HT-29 (cell line): ENCODE measurements around the gene DYNLT2. TPM values are rescaled to one million over a fixed set of nuclear protein-coding genes. Genes with fewer than 3 reads are reported as not detected.
A peak's percentile ranks its signal among the peaks of the same experiment; 100 is the strongest.
"Not testable (repeated sequence)": the region's sequence is repeated elsewhere in the genome, so short reads cannot be mapped to it uniquely, and the experiment has no call there.

Experiments used
- DNase-seq: peaks from one replicate; pipeline ENCODE4 v3.0.0-alpha.2; 2015; ENCODE audit warnings: low spot score
- total RNA-seq: library from RNA; depleted of rRNA; stranded (reverse); fragments of >200 nt; shearing (Covaris generic); gene quantifications from 2 replicates; pipeline ENCODE4 v1.2.3, GENCODE V29; 2014

The DYNLT2 gene
- total RNA-seq, 1 experiment from 2014 or later: 1.7 TPM

DNA sequence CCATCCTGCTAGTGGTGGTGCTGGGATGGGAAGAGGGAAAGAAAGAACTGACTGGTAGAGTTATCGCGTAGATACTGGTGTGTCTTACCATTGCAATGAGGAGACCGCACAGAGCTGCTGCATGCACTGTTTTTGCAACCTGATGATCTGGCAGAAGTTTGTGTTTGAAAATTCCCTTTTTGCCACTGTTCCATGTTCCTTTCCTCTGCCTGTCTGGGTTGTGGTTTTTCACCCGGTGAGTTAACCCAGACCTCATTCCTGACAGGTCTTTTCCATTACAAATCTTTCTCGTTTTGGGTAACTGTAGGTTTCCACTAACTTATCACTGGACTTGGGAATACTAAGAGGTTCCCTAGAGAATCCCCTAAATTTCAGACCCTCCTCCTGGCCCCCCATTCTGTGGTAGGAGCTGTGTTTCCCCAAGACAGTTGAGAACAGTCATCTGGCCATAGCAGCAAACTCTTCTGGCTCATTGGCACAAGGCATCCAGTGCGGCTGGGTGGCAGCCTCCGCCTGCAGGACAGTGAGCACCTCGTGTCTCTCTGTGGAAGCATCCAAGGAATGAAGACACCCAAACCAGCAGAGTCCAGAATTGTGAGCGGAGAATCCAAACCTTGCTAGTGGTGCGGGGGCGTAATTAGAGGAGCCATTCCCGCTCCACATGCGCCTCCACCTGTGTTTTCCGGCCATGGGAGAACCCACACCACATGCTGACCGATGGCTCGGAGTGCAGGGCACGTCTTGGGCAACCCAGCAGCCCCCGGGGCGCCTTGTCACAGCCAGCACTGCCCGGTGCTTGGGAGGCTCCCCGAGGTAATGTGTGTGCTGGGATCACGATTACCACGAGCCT lies 32.8 kb upstream of the DYNLT2 start:
- no peak for DNase-seq

DNA sequence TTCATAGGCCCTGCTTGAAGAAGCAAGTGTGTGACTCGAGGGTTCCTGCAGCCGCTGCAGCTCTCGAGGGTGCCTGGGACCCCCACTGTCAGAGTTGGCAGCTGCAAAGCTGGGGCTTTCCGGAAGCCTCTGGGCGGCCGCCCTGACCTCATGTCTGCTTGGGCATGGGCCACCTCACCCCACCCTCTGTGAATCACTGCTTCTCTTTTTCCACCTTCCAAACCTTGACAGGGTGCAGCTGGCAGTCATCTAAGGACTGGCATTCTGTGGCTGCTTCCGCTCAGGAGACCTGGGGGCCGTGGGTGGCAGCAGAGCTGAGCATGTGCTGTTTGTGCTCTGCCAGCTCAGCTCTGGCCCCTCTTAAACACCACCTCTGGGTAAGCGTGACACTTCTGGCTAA lies 32.0 kb upstream of the DYNLT2 start:
- DNase-seq: no peak

DNA sequence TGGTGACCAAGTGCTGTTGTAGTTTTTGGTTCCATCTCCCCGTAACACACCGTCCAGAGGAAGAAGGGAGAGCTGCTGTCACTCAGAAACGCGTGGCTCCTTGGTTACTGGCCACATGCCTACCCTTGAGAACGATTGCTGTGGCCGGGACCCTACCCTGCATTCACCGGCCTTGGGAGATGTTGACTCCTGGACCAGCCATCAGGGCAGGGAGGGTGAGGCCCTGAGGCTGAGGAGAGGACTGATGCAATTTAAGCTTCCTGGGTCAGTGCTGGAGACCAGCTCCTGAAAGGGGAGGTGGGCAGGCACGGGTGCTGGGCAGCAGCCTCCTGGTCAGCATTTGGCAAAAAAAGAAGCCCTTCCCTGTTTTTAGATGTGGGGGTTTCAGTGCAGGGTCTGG lies 31.6 kb upstream of the DYNLT2 start:
- DNase-seq: no peak

DNA sequence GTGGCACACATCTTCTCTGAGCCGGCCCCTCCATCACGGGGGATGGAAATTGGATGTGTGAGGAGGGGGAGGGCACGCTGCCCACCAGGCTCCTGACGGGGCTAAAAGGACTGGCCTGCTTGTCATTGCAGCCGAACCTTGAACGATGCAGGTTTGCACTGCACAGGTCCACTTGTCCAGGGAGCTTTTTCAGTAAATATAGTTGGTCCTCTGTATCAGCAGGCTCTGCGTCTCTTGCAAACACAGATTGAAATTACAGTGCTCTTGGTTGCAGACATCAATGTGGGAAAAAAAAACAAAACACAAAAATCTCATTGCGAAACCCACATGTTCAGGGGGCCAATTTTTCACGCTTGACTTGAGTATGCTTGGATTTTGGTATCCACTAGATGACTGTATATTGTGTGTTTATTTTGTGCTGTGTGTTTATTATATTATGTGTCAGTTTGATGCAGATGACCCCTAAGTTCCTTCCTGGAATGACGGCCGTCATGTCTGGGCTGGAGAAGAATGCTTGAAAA lies 29.3 kb upstream of the DYNLT2 start:
- DNase-seq: no peak

DNA sequence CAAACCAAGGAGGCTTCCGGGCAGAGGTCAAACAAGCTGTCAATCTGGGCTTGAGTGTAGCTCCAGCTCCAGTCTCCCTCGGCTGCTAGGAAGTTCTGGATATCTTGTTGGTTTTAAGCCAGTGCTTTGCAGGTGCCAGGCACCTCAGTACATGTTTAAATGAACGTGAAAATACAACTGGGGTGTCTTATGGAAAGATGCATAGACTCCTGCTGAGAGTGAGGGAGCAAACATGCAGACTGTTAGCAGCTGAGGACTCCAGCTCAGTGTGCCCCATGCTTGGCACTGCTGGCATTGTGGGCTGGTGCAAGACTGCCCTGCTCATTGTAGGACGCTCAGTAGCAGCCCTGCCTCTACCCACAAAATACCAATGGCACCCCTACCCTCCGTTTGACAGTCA lies 28.5 kb upstream of the DYNLT2 start:
- no peak for DNase-seq

DNA sequence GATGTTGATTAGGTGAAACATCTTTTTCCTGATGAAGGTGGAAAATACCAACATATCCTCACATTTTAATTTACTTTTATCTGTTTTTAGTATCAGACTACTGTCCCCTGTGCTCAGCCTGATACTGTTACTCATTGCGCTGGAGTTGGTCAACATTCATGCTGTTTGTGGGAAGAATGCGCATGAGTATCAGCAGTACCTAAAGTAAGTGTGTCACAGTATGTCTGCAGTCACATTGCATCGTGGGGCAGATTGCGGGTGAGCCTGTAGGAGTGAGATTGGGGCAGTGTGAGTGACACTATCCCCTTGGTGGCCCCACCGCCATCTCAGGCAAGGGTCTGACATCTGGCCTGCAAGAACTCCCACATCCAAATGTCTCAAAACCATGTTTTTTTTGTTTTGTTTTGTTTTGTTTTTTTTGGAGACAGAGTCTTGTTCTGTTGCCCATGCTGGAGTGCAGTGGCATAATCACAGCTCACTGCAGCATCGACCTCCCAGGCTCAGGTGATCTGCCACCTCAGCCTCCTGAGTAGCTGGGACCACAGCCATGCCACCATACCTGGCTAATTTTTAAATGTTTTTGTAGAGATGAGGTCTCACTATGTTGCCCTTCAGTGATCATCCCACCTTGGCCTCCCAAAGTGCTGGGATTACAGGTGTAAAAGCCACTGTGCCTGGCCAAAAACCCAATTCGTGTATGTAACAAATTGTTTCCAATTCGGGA lies 27.9 kb upstream of the DYNLT2 start:
- DNase-seq: no peak

DNA sequence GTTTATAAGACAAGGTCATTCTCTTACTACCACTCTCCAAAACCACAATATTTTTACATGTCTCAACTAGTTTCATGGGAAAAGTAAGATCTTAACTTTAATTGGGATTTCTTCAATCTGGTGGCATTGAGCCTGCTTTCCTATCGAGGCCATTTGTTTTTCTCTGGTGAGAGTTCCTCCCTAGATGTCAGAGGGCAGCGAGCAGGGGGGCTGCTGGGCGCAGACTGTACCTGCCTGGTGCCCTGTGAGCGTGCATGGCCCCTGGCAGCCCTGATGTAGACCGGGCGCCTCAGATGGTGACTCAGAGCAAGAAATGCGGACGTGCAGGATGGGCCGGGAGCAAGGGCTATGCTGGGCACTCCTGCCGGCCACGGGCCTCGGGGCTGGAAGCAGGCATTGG lies 27.3 kb upstream of the DYNLT2 start:
- no peak for DNase-seq

DNA sequence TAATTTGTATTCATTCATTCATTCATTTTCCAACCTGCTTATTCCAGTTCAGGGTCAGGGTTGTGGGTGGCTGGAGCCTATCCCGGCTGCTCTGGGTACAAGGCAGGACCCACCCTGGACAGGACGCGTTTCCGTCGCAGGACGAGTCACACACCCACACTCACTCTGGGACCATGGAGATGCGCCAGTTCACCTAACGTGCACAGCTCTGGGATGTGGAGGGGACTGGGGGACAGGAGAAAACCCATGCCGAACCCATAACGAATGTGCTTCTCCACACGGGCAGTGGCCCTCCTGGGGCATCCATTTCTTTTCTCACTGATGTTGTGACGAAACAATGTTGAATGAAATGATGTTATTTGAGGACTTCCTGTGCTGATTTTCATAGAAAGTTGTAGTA lies 26.5 kb upstream of the DYNLT2 start:
- no peak for DNase-seq

DNA sequence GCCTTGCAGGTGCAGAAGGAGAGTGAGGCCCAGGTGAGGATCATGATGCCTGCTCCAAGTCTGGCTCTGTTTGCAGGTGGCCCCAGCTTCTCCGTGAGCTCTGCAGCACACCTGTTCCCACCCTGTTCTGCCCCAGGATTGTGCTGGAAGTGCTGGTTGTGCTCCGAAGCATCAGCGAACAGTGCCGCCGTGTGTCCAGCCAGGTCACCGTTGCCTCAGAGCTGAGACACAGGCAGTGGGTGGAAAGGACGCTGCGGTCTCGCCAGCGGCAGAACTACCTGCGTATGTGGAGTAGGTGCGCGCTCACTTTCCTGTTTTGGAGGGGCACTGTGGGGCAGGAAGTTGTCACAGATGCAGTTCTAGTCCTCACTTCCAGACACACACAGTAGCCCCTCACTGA lies 25.0 kb upstream of the DYNLT2 start:
- no peak for DNase-seq

DNA sequence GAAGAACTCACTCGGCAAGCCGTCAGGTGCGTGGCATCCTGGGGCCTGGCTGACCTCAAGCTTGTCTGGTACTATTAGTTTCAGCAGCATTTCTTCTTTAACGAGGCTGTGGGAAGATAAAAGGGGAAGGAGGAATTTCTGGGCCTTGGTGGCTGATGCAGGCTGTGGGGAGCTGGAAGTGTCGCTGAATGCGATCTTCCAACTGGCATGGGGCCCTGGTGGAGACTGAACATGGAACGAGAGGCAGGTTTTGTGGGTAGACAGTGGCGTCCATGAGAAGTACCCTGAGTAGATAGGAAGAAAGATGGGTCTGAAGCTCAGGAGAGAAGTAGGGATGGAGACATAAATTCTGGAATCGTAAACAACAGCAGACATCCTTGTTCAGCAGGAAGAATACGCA lies 23.9 kb upstream of the DYNLT2 start:
- no peak for DNase-seq

DNA sequence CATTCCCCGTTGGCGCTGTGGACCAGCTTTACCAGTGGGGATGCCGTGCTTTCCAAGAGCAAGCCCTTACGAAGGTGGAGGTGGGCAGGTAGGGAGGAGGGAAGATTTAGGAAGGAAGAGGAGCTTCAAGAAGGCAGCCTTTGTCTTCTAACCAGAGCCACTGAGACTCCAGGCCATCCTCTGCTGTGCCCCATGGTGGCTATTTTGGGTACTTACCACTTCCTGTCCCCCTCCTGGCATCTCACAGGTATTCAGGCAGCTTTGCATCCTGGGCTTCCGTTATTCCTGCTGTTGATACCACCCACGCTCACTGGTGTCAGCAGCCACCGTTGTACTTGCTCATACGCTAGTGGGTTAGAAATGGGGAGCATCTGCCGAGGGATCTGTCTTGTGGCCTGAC lies 23.0 kb upstream of the DYNLT2 start:
- DNase-seq: no peak

DNA sequence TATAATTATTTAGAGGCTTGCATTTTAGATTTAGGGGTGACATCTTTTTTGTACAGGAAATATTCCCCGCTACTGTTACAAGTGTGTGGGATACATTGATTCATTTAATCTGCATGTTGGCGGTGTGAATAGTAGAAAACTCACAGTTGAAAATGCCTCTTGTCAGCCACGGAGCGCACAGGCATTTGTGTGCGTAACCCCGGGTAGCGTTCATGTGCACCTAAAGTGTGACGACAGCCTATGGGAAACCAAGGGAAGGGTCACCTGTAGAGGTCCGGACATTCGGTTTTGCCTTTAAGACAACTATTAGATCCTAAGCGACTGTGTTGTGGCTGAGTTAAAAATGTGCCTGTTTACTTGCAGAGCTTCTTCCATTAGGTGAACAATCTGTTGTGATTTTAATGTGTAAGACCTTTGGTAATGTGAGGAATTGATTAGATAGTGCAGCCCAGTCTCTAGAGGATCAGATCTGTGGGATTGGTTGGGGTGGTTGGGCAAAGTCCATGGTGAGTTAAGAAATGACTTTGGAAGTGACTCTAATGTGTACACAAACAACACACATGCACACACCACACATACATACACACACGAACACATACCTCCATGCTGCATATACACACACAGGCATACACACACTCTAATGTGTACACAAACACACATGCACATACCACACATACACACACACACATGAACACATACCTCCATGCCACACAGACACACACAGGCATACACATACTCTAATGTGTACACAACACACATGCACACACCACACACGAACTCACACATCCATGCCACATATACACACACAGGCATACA lies 15.8 kb upstream of the DYNLT2 start:
- no peak for DNase-seq

DNA sequence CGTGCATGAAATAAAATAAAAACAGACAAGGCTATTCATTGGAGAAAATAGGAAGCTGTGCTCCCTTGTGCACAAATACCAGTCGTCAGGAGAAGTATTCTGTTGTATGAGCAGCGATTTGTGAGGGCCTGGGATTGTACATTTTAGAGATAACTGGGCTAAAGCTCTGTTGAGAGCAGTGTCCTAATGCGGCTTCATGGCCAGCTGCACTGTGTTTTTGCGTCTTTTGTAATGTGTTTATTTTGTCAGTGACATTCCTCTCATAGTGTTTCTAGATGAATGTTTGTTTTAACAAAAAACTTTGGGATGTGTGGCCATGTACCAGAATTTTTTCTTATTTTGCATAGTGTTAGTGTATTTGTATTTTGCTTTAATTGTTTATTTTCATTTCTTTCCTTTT lies 14.9 kb upstream of the DYNLT2 start:
- no peak for DNase-seq

DNA sequence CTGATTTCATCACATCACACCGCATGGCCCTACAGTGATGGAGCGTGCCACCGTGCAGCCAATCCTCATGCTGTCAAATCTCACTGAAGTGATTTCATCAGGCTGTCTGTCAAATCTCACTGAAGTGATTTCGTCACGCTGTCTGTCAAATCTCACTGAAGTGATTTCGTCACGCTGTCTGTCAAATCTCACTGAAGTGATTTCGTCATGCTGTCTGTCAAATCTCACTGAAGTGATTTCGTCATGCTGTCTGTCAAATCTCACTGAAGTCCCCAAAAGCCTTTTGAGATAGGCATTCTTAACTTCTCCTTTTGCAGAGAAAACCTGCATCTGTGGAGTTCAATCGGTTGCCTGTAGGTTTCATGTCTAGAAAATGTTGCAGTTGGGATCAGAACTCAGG lies 14.4 kb upstream of the DYNLT2 start:
- DNase-seq: not testable (repeated sequence)

DNA sequence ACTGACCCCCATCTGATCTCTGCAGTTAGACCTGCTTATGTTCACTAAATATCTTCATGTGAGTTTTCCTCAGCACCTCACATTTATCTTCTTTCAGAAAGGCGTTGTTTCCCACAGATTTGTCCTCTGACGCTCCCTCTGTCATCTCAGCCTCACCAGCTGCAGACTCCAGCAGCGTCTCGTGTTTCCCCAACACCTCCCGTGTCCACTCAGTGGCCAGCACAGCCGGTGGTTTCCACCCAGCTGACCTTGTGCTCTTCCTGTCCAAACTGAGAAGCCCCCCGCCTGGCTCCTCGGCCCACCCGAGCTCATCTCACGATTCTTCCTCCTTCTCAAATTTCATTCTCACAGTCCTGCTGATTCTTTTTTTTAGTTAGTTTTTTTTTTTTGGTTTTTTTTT lies 12.5 kb upstream of the DYNLT2 start:
- no peak for DNase-seq

DNA sequence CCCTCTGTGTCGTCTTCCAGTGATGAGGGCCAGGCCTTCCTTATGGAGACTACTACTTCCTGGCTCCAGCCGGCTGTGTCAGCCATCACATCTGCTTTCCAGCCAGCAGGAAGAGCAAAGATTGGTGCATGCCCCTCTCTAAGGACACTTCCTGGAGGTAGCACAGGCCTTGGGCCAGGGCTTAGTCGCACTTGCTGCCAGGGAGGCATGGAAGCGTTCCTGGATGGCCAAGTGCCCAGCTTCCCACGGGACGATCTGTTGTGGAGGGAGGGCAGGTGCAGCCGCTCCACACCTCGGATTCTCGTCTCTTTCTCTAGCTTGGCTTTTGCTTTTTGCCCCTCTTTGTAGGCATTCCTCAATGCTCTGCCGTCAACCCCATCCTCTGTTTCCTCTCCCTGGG lies 11.9 kb upstream of the DYNLT2 start:
- DNase-seq: no peak

DNA sequence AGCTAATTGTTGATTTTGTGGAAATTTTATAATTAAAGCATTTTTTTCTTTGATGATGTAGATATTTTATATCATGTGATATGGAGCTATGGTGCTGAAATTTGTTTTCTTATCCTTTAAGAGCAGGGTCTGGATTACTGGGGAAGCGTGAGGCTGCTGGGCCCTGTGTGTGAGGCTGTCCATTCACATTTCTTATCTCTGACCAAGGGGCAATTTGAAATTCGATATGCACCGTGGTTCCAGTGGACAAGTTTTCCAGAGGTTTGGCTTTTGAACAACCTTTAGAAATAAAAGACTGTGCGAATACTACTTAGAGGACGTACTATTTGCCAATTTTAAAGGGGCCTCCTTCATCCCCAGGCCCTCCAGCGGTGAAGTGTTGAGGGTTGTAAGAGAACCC lies 3.8 kb upstream of the DYNLT2 start:
- DNase-seq: no peak

DNA sequence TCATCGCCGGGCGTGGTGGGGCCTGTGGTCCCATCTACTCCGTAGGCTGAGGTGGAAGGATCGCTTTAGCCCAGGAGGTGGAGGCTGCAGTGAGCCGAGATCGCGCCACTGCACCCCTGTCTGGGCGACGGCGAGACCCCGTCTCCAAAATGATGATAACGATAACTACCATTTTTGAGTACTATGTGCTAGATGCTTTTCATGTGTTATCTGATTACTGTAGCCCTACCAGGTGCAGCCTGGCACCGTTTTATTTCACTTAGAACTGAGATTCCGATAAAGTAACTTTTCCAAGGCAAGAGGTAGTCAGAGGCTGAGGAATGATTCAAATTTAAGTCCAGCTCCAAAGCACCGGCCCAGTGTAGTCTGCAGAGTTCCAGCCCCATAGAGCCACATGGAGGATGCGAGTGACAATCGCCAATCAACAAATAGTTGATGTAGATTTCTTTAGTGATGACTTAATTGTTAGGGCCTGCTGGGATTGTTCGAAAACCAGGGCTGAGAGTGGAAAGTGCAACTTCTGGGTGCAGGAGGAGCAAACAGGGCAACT lies 777 bp upstream of the DYNLT2 start:
- DNase-seq: peak; percentile 43

DNA sequence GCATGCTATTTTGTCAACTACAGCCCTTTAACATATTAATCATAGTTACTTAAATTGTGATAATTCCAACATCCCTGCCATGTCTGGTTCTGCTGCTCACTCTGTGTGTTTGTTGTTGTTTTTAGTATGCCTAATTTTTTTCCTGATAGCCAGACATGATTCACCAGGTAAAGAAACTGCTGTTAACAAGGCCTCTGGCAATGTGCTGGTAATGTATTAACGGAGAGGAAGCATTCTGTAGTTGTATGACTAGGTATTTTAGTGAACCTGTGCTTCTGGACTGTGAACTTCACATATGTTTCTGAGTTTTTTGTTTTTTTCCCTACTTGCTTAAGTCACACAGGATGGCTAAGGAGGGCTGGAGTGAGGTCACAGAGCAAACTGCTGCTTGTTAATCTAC lies 4.8 kb downstream of the DYNLT2 start:
- no peak for DNase-seq

DNA sequence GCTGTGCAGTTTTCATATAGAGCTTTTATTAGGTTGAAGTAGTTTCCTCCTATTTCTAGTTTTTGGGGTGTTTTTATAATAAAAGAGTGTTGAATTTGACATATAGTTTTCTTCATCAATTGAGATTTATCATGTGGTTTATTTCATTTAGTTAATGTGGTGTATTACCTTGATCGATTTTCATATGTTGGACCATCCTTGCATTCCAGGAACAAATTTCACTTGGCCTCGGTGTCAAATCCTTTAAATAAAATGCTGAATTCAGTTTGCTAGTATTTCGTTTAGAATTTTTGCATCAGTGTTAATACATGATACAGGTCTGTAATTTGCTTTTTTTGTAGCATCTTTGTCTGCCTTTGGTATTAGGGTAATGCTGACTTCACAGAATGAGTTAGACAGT lies 6.0 kb downstream of the DYNLT2 start:
- DNase-seq: no peak

DNA sequence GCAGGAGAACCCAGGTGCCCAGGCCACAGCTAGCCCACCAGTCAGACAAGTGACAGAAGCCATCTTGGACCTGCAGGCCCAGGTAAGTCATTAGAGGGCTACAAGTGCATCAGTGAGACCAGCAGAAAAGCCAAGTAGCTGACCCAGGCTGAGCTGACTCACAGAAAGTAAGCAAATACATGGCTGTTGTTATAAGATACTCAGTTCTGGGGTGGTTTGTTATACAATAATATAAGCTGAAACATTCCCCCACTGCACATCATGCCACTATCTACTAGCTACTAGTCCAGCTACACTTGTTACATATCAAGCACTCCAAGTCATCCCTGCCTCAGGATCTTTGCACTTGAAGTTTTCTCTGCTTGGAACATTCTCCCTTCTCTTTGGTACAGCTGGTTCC lies 10.0 kb downstream of the DYNLT2 start:
- DNase-seq: no peak

DNA sequence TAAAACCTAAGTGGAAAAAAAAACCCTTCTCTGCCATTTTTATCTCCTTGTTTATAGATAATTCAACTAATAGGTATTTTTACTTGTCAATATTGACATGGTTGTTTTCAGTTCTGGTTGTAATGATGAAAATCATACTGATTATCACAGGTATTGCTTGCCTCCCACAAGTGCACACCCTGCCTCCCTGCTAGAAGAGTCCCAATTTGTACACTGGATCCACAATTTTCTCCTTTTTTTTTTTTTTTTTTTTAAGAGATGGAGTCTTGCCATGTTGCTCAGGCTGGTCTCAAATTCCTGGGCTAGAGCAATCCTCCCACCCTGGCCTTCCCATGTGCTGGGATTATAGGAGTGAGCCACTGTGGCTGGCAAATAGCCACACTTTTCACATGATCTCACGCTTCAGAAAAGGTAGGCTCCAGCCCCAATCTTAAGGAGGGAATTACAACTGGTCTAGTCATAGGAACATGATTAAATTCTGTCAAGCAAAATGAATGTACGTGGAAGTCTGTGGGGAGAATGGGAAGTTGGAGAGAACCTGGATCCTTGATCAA lies 12.3 kb downstream of the DYNLT2 start:
- DNase-seq: no peak
